Activated T-cell treated with anti-CD3 and anti-CD28 coated beads, Interleukin-2, amount 50 U/mL, for 72 hours (primary cell): ENCODE data around the gene RNASE2. TPM values are rescaled to one million over a fixed set of nuclear protein-coding genes. Genes with fewer than 3 reads are reported as not detected.
"Not testable (repeated sequence)": the region's sequence is repeated elsewhere in the genome, so short reads cannot be mapped to it uniquely, and the experiment has no call there.

Source experiments
- ATAC-seq, 2 donors: fragments of 150-1000 bp; cut with Tn5 transposase; replicated peaks in 1 of 2; 2 replicates each; pipeline ENCODE4 v1.10.0; 2021; ENCODE audit warnings: moderate library complexity in 2 of 2, mild to moderate bottlenecking in 1 of 2
- DNase-seq, 2 donors: peaks; one replicate each; pipeline ENCODE4 v3.0.0; 2021 to 2022; ENCODE audit warnings: mixed read lengths in 1 of 2
- H3K27ac Mint-ChIP-seq: one replicate; pipeline ENCODE4 v1.8.0; 2022; ENCODE audit warnings: mild to moderate bottlenecking, moderate library complexity, mixed read lengths
- H3K27me3 Mint-ChIP-seq: one replicate; pipeline ENCODE4 v1.8.0; 2022; ENCODE audit warnings: low read depth, mixed read lengths
- H3K36me3 Mint-ChIP-seq, 2 donors: one replicate each; pipeline ENCODE4 v1.8.0; 2022; ENCODE audit warnings: mixed read lengths in 2 of 2, mild to moderate bottlenecking in 1 of 2; ENCODE audit not compliant: insufficient read depth in 2 of 2
- H3K4me1 Mint-ChIP-seq: one replicate; pipeline ENCODE4 v1.8.0; 2022; ENCODE audit warnings: low read depth, mixed read lengths
- H3K4me3 Mint-ChIP-seq, 2 donors: one replicate each; pipeline ENCODE4 v1.8.0; 2022; ENCODE audit warnings: mild to moderate bottlenecking in 2 of 2, mixed read lengths in 2 of 2, moderate library complexity in 2 of 2
- H3K9me3 Mint-ChIP-seq, 2 donors: one replicate each; pipeline ENCODE4 v1.8.0; 2022; ENCODE audit warnings: mixed read lengths in 2 of 2
- total RNA-seq, 2 donors: library from RNA; stranded (reverse); gene quantifications; one replicate each; pipeline ENCODE4 v1.2.3, GENCODE V29; 2022

The RNASE2 gene
- total RNA-seq, 2 donors from 2014 or later, result not detected

GRCh38 chr14:20958946-20959345 is 3.7 kb downstream of the RNASE2 start:
- not testable (repeated sequence) for H3K4me3 Mint-ChIP-seq, H3K36me3 Mint-ChIP-seq, H3K9me3 Mint-ChIP-seq, ATAC-seq, H3K27ac Mint-ChIP-seq, DNase-seq
- peaks cover 21% of the 10 kb centered on the region for H3K27me3 Mint-ChIP-seq
- peaks cover 20% of the 10 kb centered on the region for H3K4me1 Mint-ChIP-seq

DNA sequence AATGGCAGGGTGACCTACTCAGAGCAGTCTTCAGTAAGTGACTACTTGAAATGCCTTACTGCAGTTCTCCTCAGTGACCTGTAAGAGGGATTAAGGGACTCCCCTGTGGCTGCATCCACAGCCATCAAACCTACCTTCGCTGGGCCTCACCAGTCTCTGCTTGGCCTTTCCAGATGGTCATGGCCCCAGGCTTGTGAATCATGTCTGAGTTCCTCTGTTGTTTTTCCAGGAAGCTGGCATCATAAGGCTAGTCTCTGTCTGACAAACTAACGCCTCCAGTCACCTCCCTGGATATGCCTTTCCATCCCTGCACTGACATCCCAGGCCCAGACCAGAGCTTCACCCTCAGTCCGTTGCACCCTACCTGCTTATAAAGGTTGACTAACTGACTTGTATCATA is 14.0 kb downstream of the RNASE2 start:
- Mint-ChIP-seq H3K9me3 (no peaks in the 10 kb centered on the region), H3K36me3 (no peaks in the 10 kb centered on the region), H3K4me1 (peaks cover 16% of the 10 kb centered on the region), H3K27ac (no peak overlapping the region), H3K4me3 (no peak overlapping the region), H3K27me3 (peaks cover 57% of the 10 kb centered on the region)
- DNase-seq (no peak), ATAC-seq (no peak)

- no peak overlapping the region for H3K27ac Mint-ChIP-seq
- ATAC-seq (peak; percentile 13 to 23), DNase-seq (no peak)
- H3K27me3 Mint-ChIP-seq, result peaks cover 54% of the 10 kb centered on the region
- no peaks in the 10 kb centered on the region for H3K9me3 Mint-ChIP-seq
- H3K36me3 Mint-ChIP-seq, result no peaks in the 10 kb centered on the region
- H3K4me3 Mint-ChIP-seq, result peak overlapping the region; percentile 91 to 96
- peaks cover 16% of the 10 kb centered on the region for H3K4me1 Mint-ChIP-seq
Observed at GRCh38 chr14:20970647-20970982, 15.3 kb downstream of the RNASE2 start.

- H3K36me3 Mint-ChIP-seq, result no peaks in the 10 kb centered on the region
- peak overlapping the region; percentile 91 to 96 for H3K4me3 Mint-ChIP-seq
- ATAC-seq (peak; percentile 88 to 89), DNase-seq (peak; percentile 86 to 87)
- H3K4me1 Mint-ChIP-seq, result peaks cover 16% of the 10 kb centered on the region
- H3K27me3 Mint-ChIP-seq, result peaks cover 54% of the 10 kb centered on the region
- no peaks in the 10 kb centered on the region for H3K9me3 Mint-ChIP-seq
- no peak overlapping the region for H3K27ac Mint-ChIP-seq
Observed at GRCh38 chr14:20970983-20971704, 15.9 kb downstream of the RNASE2 start.

GRCh38 chr14:20971705-20972021 is 16.4 kb downstream of the RNASE2 start:
- no peak for DNase-seq
- Mint-ChIP-seq H3K27me3 (peaks cover 54% of the 10 kb centered on the region), H3K27ac (no peak overlapping the region), H3K4me3 (peak overlapping the region; percentile 91 to 96), H3K9me3 (no peaks in the 10 kb centered on the region), H3K4me1 (peaks cover 16% of the 10 kb centered on the region), H3K36me3 (no peaks in the 10 kb centered on the region)
- ATAC-seq, result no peak

- Mint-ChIP-seq H3K36me3 (no peaks in the 10 kb centered on the region), H3K9me3 (no peaks in the 10 kb centered on the region), H3K4me3 (no peak overlapping the region), H3K4me1 (peaks cover 16% of the 10 kb centered on the region), H3K27ac (no peak overlapping the region), H3K27me3 (peaks cover 36% of the 10 kb centered on the region)
- ATAC-seq, result no peak
- DNase-seq, result no peak
Observed at GRCh38 chr14:20973501-20973900, 18.2 kb downstream of the RNASE2 start.

DNA sequence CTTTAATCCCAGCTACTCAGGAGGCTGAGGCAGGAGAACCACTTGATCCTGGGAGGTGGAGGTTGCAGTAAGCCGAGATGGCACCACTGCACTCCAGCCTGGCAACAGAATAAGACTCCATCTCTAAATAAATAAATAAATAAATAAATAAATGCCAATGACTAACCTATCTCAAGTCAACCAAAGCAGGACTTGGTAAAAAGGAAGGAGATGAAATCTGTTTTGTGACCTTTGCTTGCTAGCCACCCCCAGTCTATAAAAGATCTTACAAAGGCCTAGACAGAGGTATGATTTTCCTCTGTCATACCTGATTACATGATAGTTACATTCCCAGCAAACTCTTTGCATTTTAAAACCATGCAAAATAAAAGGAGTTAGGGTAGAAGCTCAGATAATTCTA is 21.0 kb downstream of the RNASE2 start:
- Mint-ChIP-seq H3K4me3 (no peak overlapping the region), H3K36me3 (no peaks in the 10 kb centered on the region), H3K4me1 (peaks cover 7% of the 10 kb centered on the region), H3K9me3 (no peaks in the 10 kb centered on the region), H3K27ac (no peak overlapping the region), H3K27me3 (peaks cover 24% of the 10 kb centered on the region)
- DNase-seq (no peak), ATAC-seq (no peak)

DNA sequence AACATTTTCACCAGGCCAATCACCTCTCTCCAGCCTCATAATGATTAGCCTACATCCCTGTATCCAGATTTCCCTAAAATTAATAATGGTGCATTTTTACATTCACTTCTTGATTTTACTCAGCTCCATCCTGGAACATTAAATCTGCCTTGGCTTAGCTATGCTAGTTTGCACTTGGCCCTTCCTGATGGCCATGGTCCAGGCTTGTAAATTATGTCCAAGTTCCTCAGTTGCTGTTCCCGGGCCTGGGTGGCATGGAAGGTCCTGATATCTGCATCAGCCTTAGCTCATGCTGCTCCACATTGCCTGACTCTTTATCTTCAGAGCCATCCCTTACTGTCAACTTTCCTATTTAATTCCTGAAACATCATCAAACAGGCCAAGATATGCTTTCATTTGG is 23.4 kb downstream of the RNASE2 start:
- Mint-ChIP-seq H3K4me1 (no peaks in the 10 kb centered on the region), H3K27ac (no peak overlapping the region), H3K4me3 (no peak overlapping the region), H3K9me3 (no peaks in the 10 kb centered on the region), H3K36me3 (no peaks in the 10 kb centered on the region), H3K27me3 (peaks cover 2% of the 10 kb centered on the region)
- DNase-seq (no peak), ATAC-seq (no peak)

DNA sequence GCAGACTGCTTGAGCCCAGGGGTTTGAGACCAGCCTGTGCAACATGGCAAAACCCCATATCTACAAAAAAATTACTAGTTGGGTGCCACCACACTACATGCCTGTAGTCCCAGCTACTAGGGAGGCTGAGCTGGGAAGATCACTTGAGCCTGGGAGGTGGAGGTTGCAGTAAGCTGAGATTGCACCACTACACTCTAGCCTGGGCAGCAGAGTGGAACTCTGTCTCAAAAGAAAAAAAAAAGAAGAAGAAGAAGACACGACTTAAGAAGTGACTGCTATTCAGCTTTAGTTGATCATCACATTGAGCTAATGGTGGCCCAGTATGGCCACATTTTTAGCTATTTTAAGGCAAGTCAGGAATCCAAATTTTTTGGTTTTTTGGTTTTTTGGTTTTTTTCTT is 25.6 kb downstream of the RNASE2 start:
- no peak overlapping the region for H3K27ac Mint-ChIP-seq
- no peaks in the 10 kb centered on the region for H3K4me1 Mint-ChIP-seq
- H3K27me3 Mint-ChIP-seq, result no peaks in the 10 kb centered on the region
- H3K9me3 Mint-ChIP-seq, result no peaks in the 10 kb centered on the region
- ATAC-seq (no peak), DNase-seq (no peak)
- no peak overlapping the region for H3K4me3 Mint-ChIP-seq
- H3K36me3 Mint-ChIP-seq, result no peaks in the 10 kb centered on the region

DNA sequence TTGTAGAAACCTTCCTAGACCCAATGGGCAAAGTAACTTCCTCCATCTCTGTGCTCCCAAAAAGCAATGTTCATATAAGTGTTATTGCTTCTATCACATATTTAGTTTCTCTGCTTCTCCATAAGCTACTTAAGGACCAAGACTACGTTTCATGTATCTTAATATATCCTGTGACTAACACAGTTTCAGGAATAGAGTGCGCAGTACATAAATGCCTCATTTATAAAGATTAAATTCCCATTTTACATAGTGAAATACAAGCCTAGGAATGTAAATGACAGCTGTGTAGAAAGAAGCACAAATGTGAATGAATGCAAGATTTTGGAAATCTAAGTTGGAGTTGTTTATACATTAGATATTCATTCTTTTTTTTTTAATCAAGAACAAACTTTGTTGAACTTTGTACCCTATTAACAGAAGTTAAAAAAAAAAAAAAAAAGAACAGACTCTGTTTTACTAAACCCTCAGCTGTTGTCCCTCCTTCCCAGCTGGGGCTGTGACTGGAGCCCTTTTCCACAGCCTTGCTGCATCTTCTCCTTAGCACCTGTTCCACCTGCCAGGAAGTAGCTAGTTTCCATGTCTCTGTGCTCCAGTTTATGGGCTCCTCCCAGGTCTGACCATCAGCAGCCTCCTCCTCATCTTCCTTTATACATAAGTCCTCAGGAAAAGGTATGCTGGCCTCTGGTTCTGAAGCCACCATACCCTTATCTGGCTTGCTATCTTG is 27.5 kb downstream of the RNASE2 start:
- Mint-ChIP-seq H3K27me3 (no peaks in the 10 kb centered on the region), H3K9me3 (no peaks in the 10 kb centered on the region), H3K4me3 (no peak overlapping the region), H3K4me1 (peaks cover 10% of the 10 kb centered on the region), H3K36me3 (no peaks in the 10 kb centered on the region), H3K27ac (no peak overlapping the region)
- DNase-seq, result no peak
- no peak for ATAC-seq

GRCh38 chr14:20985650-20986049 is 30.4 kb downstream of the RNASE2 start:
- not testable (repeated sequence) for DNase-seq, H3K9me3 Mint-ChIP-seq, H3K4me3 Mint-ChIP-seq, H3K36me3 Mint-ChIP-seq, H3K27me3 Mint-ChIP-seq, H3K27ac Mint-ChIP-seq, ATAC-seq
- peaks cover 16% of the 10 kb centered on the region for H3K4me1 Mint-ChIP-seq

DNA sequence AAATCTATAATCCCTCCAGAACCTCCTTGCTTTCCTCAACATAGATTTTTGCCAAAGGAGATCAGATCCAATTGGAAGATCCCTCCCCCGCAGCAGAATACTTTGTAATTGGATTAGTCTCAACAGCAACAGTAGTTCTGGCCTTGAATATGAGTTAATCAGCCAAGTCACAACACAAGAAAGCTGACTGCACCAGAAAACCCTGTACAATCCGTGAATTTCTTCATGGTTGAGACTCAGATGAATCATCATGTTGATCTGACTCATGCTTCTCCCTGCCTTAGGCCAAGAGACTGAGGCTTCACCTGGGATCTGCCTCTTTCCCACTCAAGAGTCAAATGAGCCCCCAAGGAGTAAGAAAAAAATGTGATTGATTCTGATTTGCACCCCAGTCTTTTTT is 31.5 kb downstream of the RNASE2 start:
- no peaks in the 10 kb centered on the region for H3K9me3 Mint-ChIP-seq
- DNase-seq, result no peak
- H3K27ac Mint-ChIP-seq, result no peak overlapping the region
- peaks cover 27% of the 10 kb centered on the region for H3K4me1 Mint-ChIP-seq
- H3K36me3 Mint-ChIP-seq, result peaks cover under 1 to 2% of the 10 kb centered on the region in 2 donors
- ATAC-seq, result peak in 1 of 2 donors; percentile 44
- H3K27me3 Mint-ChIP-seq, result no peaks in the 10 kb centered on the region
- peak overlapping the region in 1 of 2 donors; percentile 7 for H3K4me3 Mint-ChIP-seq

- H3K4me3 Mint-ChIP-seq, result peak overlapping the region; percentile 61 to 65
- H3K4me1 Mint-ChIP-seq, result peaks cover 34% of the 10 kb centered on the region
- no peaks in the 10 kb centered on the region for H3K27me3 Mint-ChIP-seq
- DNase-seq (no peak), ATAC-seq (no peak)
- H3K27ac Mint-ChIP-seq, result peak overlapping the region; percentile 12
- H3K36me3 Mint-ChIP-seq, result peaks cover 7 to 8% of the 10 kb centered on the region in 2 donors
- H3K9me3 Mint-ChIP-seq, result no peaks in the 10 kb centered on the region
Observed at GRCh38 chr14:20988717-20989470, 33.6 kb downstream of the RNASE2 start.
